GM21381 (cell line): Measurements from ENCODE around the gene A1BG.
"Not testable (repeated sequence)": the region's sequence is repeated elsewhere in the genome, so short reads cannot be mapped to it uniquely, and the experiment has no call there.

Experiments used
- ATAC-seq: cut with Tn5 transposase; IDR thresholded peaks from one replicate; pipeline ENCODE4 v1.9.1; 2021; ENCODE audit warnings: mild to moderate bottlenecking, moderate library complexity; ENCODE audit not compliant: unreplicated experiment

Gene A1BG

GRCh38 chr19:58386576-58387337, 33.5 kb upstream of the A1BG start, which contains the start of gene RPS5:
Gene RPS5, plus strand, starts transcription at chr19:58387269. Its CDS starts 869 bp downstream, at chr19:58388138.
- peak; percentile 80 for ATAC-seq

GRCh38 chr19:58385891-58386575, 32.7 kb upstream of the A1BG start:
- no peak for ATAC-seq

GRCh38 chr19:58385313-58385890, 32.1 kb upstream of the A1BG start:
- no peak for ATAC-seq

- ATAC-seq: no peak
Measured at GRCh38 chr19:58382997-58383603, 29.8 kb upstream of the A1BG start.

GRCh38 chr19:58381460-58382212, 28.3 kb upstream of the A1BG start:
- ATAC-seq: no peak

GRCh38 chr19:58380662-58381459, 27.6 kb upstream of the A1BG start, which contains the start of gene ZNF837:
Gene ZNF837, minus strand, starts transcription at chr19:58381030. Its CDS starts 11,698 bp downstream, at chr19:58369332.
- peak; percentile 82 for ATAC-seq

- ATAC-seq: no peak
Measured at GRCh38 chr19:58380037-58380661, 26.9 kb upstream of the A1BG start.

GRCh38 chr19:58379246-58379645, 26.0 kb upstream of the A1BG start:
- ATAC-seq: no peak

GRCh38 chr19:58376724-58377123, 23.4 kb upstream of the A1BG start:
- not testable (repeated sequence) for ATAC-seq

- ATAC-seq: no peak
Measured at GRCh38 chr19:58374200-58374599, 20.9 kb upstream of the A1BG start.

- ATAC-seq: no peak
Measured at GRCh38 chr19:58372311-58373133, 19.2 kb upstream of the A1BG start.

- ATAC-seq: no peak
Measured at GRCh38 chr19:58368561-58369360, 15.5 kb upstream of the A1BG start.

GRCh38 chr19:58367698-58368454, 14.6 kb upstream of the A1BG start:
- no peak for ATAC-seq

GRCh38 chr19:58366585-58367430, 13.5 kb upstream of the A1BG start:
- no peak for ATAC-seq

- ATAC-seq: no peak
Measured at GRCh38 chr19:58364146-58364545, 10.9 kb upstream of the A1BG start.
